Tibial nerve (tissue), 4 donors: ENCODE measurements around the gene SRGAP3.

Experiments
- CTCF ChIP-seq, 5 experiments: fragments of 200-600 bp in 3 of 5; fragments of 450-650 bp in 2 of 5; sonication (generic) in 3 of 5; IDR thresholded peaks; one replicate each; pipeline ENCODE4 v1.5.1; 2016 to 2019; ENCODE audit warnings: antibody characterized with exemption in 5 of 5, mild to moderate bottlenecking in 3 of 5, moderate library complexity in 2 of 5
- EP300 ChIP-seq, 2 donors: sonication (generic); formaldehyde crosslinking; IDR thresholded peaks; one replicate each; pipeline ENCODE4 v1.6.1; 2017; ENCODE audit warnings: antibody characterized with exemption in 2 of 2, mild to moderate bottlenecking in 1 of 2

- no peak for TF ChIP-seq CTCF (IDR thresholded peaks at IDR 0.05)
- TF ChIP-seq EP300 (IDR thresholded peaks at IDR 0.05), result no peak
Measured at GRCh38 chr3:9155028-9155427, 94.4 kb downstream of the SRGAP3 start.
